Measurements from ENCODE around the gene ZNF441.

ZNF441 gene

GRCh38 chr19:11787536-11787935 lies 20.7 kb downstream of the ZNF441 start:
- H3K9ac ChIP-seq (ENCODE audit: low read length), result no peak overlapping the region
- H3K36me3 ChIP-seq (replicated peaks; ENCODE audit: low read depth, low read length), result peaks cover 46% of the 10 kb centered on the region
- no peak overlapping the region for H3K4me2 ChIP-seq (ENCODE audit: low read length)
- H3K9me3 ChIP-seq (ENCODE audit: insufficient read depth, low read length), result peaks cover 47% of the 10 kb centered on the region
- H3K27ac ChIP-seq (ENCODE audit: low read length), result no peak overlapping the region
- H2AFZ ChIP-seq (ENCODE audit: low read depth, low read length), result no peak overlapping the region
- no peaks in the 10 kb centered on the region for H3K79me2 ChIP-seq (ENCODE audit: low read length)
- TF ChIP-seq EZH2phosphoT487 (IDR thresholded peaks at IDR 0.05; ENCODE audit: low read depth) (no peak), CTCF (IDR thresholded peaks at IDR 0.05; ENCODE audit: low read depth, low read length) (no peak)
- no peaks in the 10 kb centered on the region; the same call in 1 of the 2 replicates for H3K4me1 ChIP-seq (ENCODE audit: low read length)
- H3K27me3 ChIP-seq (ENCODE audit: low read depth, low read length), result no peaks in the 10 kb centered on the region
- no peaks in the 10 kb centered on the region for H4K20me1 ChIP-seq (ENCODE audit: insufficient read depth, low read length)
- H3K4me3 ChIP-seq (ENCODE audit: low read length), result no peak overlapping the region

GRCh38 chr19:11792942-11793341 lies 26.1 kb downstream of the ZNF441 start:
- Histone ChIP-seq H4K20me1 (ENCODE audit: insufficient read depth, low read length) (no peaks in the 10 kb centered on the region), H2AFZ (ENCODE audit: low read depth, low read length) (no peak overlapping the region), H3K27ac (ENCODE audit: low read length) (no peak overlapping the region)

DNA sequence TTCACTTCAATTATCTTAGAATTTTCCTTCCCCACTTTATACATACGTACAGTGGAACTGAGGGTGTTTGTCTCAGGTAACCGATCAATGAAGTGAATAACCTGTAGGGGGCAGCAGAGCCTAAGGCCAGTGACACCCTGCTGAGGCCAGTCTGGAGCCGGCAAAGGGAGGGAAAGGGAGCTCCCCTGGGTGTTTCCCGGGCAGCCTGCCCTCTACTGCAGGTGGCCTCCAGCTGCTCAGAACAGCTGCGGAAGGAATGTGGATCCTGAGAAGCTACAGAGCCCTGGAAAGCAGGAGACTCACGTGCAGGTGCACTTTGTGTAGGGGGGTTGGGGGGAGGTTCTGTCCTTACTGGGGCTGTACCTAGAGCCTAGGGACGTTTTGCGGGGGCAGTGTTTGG lies 30.7 kb downstream of the ZNF441 start:
- H3K4me1 ChIP-seq (ENCODE audit: low read length), result peaks cover 23% of the 10 kb centered on the region
- H2AFZ ChIP-seq (ENCODE audit: low read depth, low read length), result no peak overlapping the region
- H4K20me1 ChIP-seq (ENCODE audit: insufficient read depth, low read length), result no peaks in the 10 kb centered on the region
- peak overlapping the region; percentile 8; the same call in 1 of the 2 replicates for H3K9ac ChIP-seq (ENCODE audit: low read length)
- H3K79me2 ChIP-seq (ENCODE audit: low read length), result no peaks in the 10 kb centered on the region
- TF ChIP-seq EZH2phosphoT487 (IDR thresholded peaks at IDR 0.05; ENCODE audit: low read depth) (no peak), CTCF (IDR thresholded peaks at IDR 0.05; ENCODE audit: low read depth, low read length) (peak; percentile 91)
- H3K27ac ChIP-seq (ENCODE audit: low read length), result no peak overlapping the region
- H3K4me3 ChIP-seq (ENCODE audit: low read length), result peak overlapping the region; percentile 73
- peak overlapping the region; percentile 84 for H3K4me2 ChIP-seq (ENCODE audit: low read length)
- H3K36me3 ChIP-seq (replicated peaks; ENCODE audit: low read depth, low read length), result peaks cover 2% of the 10 kb centered on the region
- 0 out of 2 replicates have a peak, but pooled peaks cover 3% of the 10 kb centered on the region for H3K9me3 ChIP-seq (ENCODE audit: insufficient read depth, low read length)
- H3K27me3 ChIP-seq (ENCODE audit: low read depth, low read length), result no peaks in the 10 kb centered on the region

More at GRCh38 chr19:11792942-11793341, 26.1 kb downstream of the ZNF441 start:
- Histone ChIP-seq H3K4me1 (ENCODE audit: low read length) (peaks cover 17% of the 10 kb centered on the region), H3K4me3 (ENCODE audit: low read length) (no peak overlapping the region), H3K27me3 (ENCODE audit: low read depth, low read length) (no peaks in the 10 kb centered on the region), H3K9ac (ENCODE audit: low read length) (no peak overlapping the region), H3K9me3 (ENCODE audit: insufficient read depth, low read length) (peaks cover 9% of the 10 kb centered on the region; the same call in 1 of the 2 replicates), H3K36me3 (replicated peaks; ENCODE audit: low read depth, low read length) (peaks cover 8% of the 10 kb centered on the region), H3K4me2 (ENCODE audit: low read length) (no peak overlapping the region), H3K79me2 (ENCODE audit: low read length) (no peaks in the 10 kb centered on the region)
- no peak for TF ChIP-seq CTCF (IDR thresholded peaks at IDR 0.05; ENCODE audit: low read depth, low read length)
- no peak for TF ChIP-seq EZH2phosphoT487 (IDR thresholded peaks at IDR 0.05; ENCODE audit: low read depth)

- Histone ChIP-seq H3K36me3 (replicated peaks; ENCODE audit: low read depth, low read length) (peaks cover 2% of the 10 kb centered on the region), H2AFZ (ENCODE audit: low read depth, low read length) (no peak within 1 kb of the TSS), H3K4me2 (ENCODE audit: low read length) (peak within 1 kb of the TSS; percentile 84), H3K79me2 (ENCODE audit: low read length) (no peaks in the 10 kb centered on the region), H4K20me1 (ENCODE audit: insufficient read depth, low read length) (no peaks in the 10 kb centered on the region), H3K4me1 (ENCODE audit: low read length) (peaks cover 25% of the 10 kb centered on the region), H3K9ac (ENCODE audit: low read length) (peak within 1 kb of the TSS; percentile 8; the same call in 1 of the 2 replicates), H3K4me3 (ENCODE audit: low read length) (peak within 1 kb of the TSS; percentile 73), H3K9me3 (ENCODE audit: insufficient read depth, low read length) (0 out of 2 replicates have a peak, but pooled peaks cover 7% of the 10 kb centered on the region), H3K27ac (ENCODE audit: low read length) (no peak within 1 kb of the TSS), H3K27me3 (ENCODE audit: low read depth, low read length) (no peaks in the 10 kb centered on the region)
- 0 out of 2 replicates have a peak, but pooled peaks have one; percentile 4 for TF ChIP-seq CTCF (IDR thresholded peaks at IDR 0.05; ENCODE audit: low read depth, low read length)
- TF ChIP-seq EZH2phosphoT487 (IDR thresholded peaks at IDR 0.05; ENCODE audit: low read depth), result no peak
Observed at GRCh38 chr19:11798391-11799330, 31.9 kb downstream of the ZNF441 start, which contains the start of gene ZNF491. TSS of gene ZNF491 (plus strand) at chr19:11798523. CDS start at chr19:11805954, 7,431 bp downstream.
